MG63 (cell line): ENCODE data around the gene GUCY1A1. TPM values are rescaled to one million over a fixed set of nuclear protein-coding genes. Genes with fewer than 3 reads are reported as not detected.

Experiments used
- DNase-seq: peaks from one replicate; pipeline ENCODE4 v3.0.0-alpha.2; 2020
- H3K27me3 ChIP-seq: fragments of 250-450 bp; sonication (Bioruptor Pico); 2 replicates; pipeline ENCODE4 v1.5.1; 2020; ENCODE audit warnings: mild to moderate bottlenecking, moderate library complexity
- H3K36me3 ChIP-seq: fragments of 250-450 bp; sonication (Bioruptor Pico); 2 replicates; pipeline ENCODE4 v1.5.1; 2020; ENCODE audit warnings: mild to moderate bottlenecking, moderate library complexity
- H3K4me3 ChIP-seq: fragments of 250-450 bp; sonication (Bioruptor Pico); 2 replicates; pipeline ENCODE4 v1.5.1; 2020; ENCODE audit warnings: mild to moderate bottlenecking, moderate library complexity
- H3K9me3 ChIP-seq: fragments of 250-450 bp; sonication (Bioruptor Pico); 2 replicates; pipeline ENCODE4 v1.5.1; 2020; ENCODE audit warnings: mild to moderate bottlenecking, moderate library complexity
- total RNA-seq: library from RNA; depleted of rRNA; stranded (reverse); fragments of >200 nt; shearing (Covaris generic); gene quantifications from 2 replicates; pipeline ENCODE4 v1.2.3, GENCODE V29; 2014; ENCODE audit warnings: low replicate concordance

Gene GUCY1A1
- total RNA-seq, 1 experiment from 2014 or later: not detected

DNA sequence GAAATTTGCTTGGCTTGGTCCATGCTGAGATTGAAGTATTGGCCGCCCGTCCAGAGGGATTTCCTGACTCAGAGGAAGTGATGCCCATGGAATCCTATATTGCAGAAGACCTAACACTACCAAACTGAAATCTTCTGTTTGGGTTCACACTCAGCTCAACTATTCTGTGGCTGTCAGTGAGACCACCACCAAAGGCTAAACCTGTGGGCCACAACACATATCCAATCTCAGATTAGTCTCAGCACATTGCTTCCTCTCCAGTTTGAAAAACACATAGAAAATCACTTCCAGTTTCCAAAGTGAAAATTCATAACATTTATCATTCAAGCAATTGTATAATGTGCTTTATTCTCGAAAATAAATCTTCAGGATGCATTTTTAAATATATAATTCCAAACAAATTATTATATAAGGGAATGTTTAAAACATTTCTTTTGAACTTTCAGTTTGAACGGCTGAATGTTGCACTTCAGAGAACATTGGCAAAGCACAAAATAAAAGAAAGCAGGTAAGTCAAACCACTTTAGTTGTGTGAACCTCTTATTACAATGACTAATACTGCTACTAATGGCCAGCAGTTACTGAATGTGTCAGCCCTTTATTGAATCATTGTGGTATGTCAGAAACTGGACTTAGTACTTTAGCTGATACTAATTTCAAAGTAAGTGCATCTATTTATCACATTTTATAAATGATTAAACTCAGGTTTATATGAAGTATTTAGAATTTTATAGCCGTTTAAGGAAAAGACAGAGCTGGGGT lies 37.0 kb downstream of the GUCY1A1 start:
- no peak for DNase-seq

GRCh38 chr4:155704841-155705404 lies 38.3 kb downstream of the GUCY1A1 start:
- Histone ChIP-seq H3K4me3 (no peak overlapping the region), H3K27me3 (no peaks in the 10 kb centered on the region), H3K9me3 (no peaks in the 10 kb centered on the region), H3K36me3 (no peaks in the 10 kb centered on the region)
- DNase-seq: no peak

More for the DNA sequence above, 37.0 kb downstream of the GUCY1A1 start:
- Histone ChIP-seq H3K9me3 (no peaks in the 10 kb centered on the region), H3K27me3 (no peaks in the 10 kb centered on the region), H3K4me3 (no peak overlapping the region), H3K36me3 (no peaks in the 10 kb centered on the region)

GRCh38 chr4:155705664-155706063 lies 39.0 kb downstream of the GUCY1A1 start:
- Histone ChIP-seq H3K4me3 (no peak overlapping the region), H3K27me3 (no peaks in the 10 kb centered on the region), H3K9me3 (no peaks in the 10 kb centered on the region), H3K36me3 (no peaks in the 10 kb centered on the region)
- peak; percentile 25 for DNase-seq

DNA sequence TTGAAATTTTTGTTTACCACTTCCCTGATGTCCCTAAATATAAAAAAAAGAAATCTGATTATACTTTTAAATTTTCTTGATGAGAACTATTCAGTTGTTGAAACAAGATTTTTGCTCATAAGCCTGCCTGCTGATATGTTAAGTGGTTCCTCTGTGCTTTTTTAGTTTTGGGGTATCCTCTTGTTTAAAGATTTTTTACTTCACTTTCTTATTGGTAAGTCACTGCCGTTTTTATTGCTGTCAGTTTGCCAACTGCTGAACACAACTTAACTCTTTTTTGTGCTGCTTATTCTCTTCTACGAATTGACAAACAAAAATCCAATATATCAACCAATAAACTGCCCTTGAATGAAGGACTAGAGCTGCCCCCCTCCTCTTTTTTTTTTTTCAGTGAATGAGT lies 39.5 kb downstream of the GUCY1A1 start:
- no peak for DNase-seq
- Histone ChIP-seq H3K9me3 (no peaks in the 10 kb centered on the region), H3K27me3 (no peaks in the 10 kb centered on the region), H3K36me3 (no peaks in the 10 kb centered on the region), H3K4me3 (no peak overlapping the region)

DNA sequence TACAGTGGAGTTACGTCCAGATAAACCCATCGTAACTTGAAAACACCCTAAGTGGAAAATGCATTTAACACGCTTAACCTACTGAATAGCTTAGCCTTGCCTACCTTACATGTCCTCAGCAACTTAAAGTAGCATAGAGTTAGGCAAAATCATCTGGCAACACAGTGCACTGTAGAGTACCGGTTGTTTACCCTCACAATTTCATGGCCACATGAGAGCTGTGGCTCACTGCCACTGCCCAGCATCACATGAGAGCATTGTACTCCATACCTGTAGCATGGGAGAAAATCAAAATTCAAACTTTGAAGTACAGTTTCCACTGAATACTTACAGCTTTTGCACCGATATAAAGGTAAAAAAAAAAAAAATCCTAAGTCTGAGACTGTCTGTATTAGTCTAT lies 40.6 kb downstream of the GUCY1A1 start:
- no peaks in the 10 kb centered on the region for H3K9me3 ChIP-seq
- DNase-seq: no peak

DNA sequence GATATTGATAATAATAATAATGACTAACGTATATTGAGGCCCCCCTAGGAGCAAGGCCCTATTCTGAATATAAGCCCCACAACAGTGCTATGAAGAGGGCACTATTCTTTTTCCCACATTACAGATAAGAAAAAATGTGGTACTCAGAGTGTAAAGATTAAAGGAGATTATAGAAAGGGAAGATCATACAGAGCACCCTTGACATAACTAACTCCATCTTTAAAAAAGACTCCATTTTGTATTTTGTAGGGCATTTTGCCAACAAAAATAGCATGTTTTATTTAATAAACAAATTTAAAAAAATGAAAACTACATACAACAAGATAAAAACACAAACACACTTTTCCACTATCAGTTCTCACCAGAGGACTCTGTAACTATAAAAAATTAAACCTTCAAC lies 42.1 kb downstream of the GUCY1A1 start:
- no peak overlapping the region for H3K4me3 ChIP-seq
- H3K36me3 ChIP-seq: no peaks in the 10 kb centered on the region
- DNase-seq: no peak
- H3K27me3 ChIP-seq: no peaks in the 10 kb centered on the region
- no peaks in the 10 kb centered on the region for H3K9me3 ChIP-seq

More for the DNA sequence above, 40.6 kb downstream of the GUCY1A1 start:
- no peaks in the 10 kb centered on the region for H3K36me3 ChIP-seq
- no peak overlapping the region for H3K4me3 ChIP-seq
- no peaks in the 10 kb centered on the region for H3K27me3 ChIP-seq

DNA sequence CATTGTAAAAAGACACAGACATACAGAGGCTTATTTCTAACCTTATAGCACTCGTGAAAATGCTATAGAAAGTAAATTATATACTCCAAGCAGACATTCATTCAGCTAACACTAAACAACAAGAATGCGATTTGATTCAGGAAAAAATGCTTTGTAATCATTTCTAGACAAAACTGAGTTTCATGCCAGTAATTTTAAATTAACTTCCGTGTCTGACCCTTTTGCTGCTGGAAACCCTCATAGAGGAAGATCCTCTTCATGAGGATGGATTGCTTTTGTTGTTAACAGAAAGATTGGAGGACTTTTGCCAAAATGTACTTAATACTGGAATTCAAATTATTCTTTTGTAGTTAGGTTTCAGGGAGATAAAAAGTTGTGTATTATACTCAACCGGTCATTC lies 43.3 kb downstream of the GUCY1A1 start:
- no peaks in the 10 kb centered on the region for H3K9me3 ChIP-seq
- H3K4me3 ChIP-seq: no peak overlapping the region
- DNase-seq: no peak
- H3K36me3 ChIP-seq: no peaks in the 10 kb centered on the region
- no peaks in the 10 kb centered on the region for H3K27me3 ChIP-seq

DNA sequence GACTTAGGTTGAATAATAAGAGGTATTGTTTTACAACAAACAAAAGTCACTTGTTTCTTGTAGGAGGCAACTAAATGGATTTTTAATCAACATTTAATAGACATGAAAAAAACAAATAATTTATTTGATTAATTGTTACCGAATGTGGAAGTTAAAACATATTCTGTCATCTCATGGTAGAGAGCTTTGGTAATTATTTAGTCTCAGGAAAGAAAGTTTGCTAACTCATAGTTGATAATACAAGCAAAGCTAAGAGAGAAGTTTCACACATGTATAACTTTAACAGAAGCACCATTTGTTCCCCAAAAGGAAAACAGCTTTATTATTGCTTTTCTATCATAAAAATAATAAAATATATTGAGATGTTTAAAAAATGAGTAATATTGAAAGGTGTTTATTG lies 44.9 kb downstream of the GUCY1A1 start:
- Histone ChIP-seq H3K4me3 (no peak overlapping the region), H3K27me3 (no peaks in the 10 kb centered on the region), H3K36me3 (no peaks in the 10 kb centered on the region), H3K9me3 (no peaks in the 10 kb centered on the region)
- DNase-seq: no peak

GRCh38 chr4:155712846-155713245 lies 46.2 kb downstream of the GUCY1A1 start:
- H3K4me3 ChIP-seq: no peak overlapping the region
- H3K27me3 ChIP-seq: no peaks in the 10 kb centered on the region
- no peaks in the 10 kb centered on the region for H3K36me3 ChIP-seq
- H3K9me3 ChIP-seq: no peaks in the 10 kb centered on the region
- no peak for DNase-seq

DNA sequence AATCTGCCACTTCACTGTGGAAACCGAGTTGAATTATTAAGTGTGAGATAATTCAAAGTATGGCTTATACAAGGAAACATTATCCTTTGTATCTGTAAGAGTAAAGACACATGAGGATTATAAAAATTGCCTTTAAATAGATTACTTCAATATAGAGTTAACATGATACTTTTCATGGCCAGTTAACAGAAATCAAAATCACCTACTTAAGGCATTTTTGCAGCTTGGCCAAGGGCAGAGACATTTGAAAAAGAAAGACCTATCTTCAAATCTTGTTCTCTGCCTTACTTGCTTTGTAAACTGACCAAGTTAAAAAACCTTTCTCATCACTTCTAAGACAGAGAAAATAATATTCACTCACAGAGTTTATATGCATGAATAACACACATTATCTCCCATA lies 47.3 kb downstream of the GUCY1A1 start:
- no peak for DNase-seq
- Histone ChIP-seq H3K9me3 (no peaks in the 10 kb centered on the region), H3K36me3 (no peaks in the 10 kb centered on the region), H3K27me3 (no peaks in the 10 kb centered on the region), H3K4me3 (no peak overlapping the region)

DNA sequence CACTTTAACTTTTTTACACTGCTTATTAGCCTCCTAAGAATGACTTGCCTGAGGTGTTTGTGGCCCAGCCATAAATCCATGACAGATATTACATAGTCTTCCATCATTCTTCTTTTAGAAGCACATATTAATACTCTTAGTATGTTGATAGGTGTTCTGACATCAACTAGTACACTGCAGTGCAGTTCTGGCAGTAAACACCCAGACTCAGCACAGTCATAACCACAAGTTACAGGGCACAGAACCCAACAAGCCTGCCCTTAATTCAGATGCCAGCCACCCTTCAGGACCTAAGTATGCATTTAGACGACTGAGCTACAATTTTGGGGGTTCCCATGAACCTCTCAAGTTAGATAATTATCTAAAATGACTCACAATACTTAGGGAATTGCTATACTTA lies 55.7 kb downstream of the GUCY1A1 start:
- Histone ChIP-seq H3K27me3 (no peaks in the 10 kb centered on the region), H3K36me3 (no peaks in the 10 kb centered on the region), H3K9me3 (no peaks in the 10 kb centered on the region), H3K4me3 (no peak overlapping the region)
- DNase-seq: no peak

DNA sequence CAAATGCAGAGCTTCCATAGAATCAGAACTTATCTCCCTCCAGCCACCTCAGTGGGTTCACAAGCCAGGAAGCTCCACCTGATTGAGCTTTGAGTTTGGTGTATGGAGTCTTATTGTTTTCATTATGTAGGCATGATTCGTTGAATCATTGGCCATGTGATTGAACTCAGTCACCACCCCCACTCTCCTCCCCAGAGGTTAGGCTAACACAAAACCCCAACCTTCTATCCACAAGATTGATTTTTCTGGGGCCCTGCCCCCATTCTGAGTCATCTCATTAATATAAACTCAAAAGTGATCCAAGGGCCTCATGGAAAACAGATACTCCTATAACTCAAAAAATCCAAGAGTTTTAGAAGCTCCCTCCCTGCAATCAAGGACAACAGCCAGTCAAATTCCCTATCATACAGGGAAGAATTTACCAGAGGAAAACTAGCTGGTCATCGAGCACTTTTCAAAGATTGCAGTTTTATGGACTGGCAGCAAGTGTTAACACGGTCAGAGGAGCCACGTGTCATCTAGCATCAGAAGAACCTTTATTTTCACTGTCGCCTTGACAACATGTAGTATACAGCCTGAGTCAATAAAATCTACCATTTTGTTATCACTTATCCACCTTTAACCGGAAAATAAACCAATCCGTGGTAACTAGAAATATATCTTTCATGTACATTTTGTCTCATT lies 56.3 kb downstream of the GUCY1A1 start:
- Histone ChIP-seq H3K27me3 (no peaks in the 10 kb centered on the region), H3K9me3 (no peaks in the 10 kb centered on the region), H3K4me3 (no peak overlapping the region), H3K36me3 (no peaks in the 10 kb centered on the region)
- DNase-seq: peak; percentile 5

DNA sequence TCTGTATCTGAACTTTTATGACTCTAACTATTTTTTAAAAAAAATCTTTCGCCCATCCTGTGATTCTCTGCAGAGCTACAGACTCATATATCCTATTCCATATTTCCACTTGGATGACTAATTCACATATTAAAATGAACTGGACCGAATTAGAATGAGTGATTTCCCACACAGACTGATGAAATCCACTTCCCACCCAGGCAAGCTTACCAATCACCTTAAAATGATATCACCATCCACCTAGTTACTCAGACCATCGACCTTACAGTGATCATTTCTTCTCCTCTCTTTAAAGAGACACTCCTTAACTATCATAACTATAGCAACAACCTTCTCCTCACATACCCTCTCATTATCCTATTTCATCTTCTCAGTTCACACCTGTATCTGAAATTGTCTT lies 58.1 kb downstream of the GUCY1A1 start:
- DNase-seq: no peak
- Histone ChIP-seq H3K36me3 (no peaks in the 10 kb centered on the region), H3K4me3 (no peak overlapping the region), H3K27me3 (no peaks in the 10 kb centered on the region), H3K9me3 (no peaks in the 10 kb centered on the region)

- no peaks in the 10 kb centered on the region for H3K27me3 ChIP-seq
- no peak overlapping the region for H3K4me3 ChIP-seq
- H3K36me3 ChIP-seq: no peaks in the 10 kb centered on the region
- no peak for DNase-seq
- H3K9me3 ChIP-seq: no peaks in the 10 kb centered on the region
These were observed 67.4 kb downstream of the GUCY1A1 start for GRCh38 chr4:155734065-155734464.

- no peaks in the 10 kb centered on the region for H3K36me3 ChIP-seq
- no peak overlapping the region for H3K4me3 ChIP-seq
- H3K27me3 ChIP-seq: no peaks in the 10 kb centered on the region
- no peaks in the 10 kb centered on the region for H3K9me3 ChIP-seq
- DNase-seq: no peak
These were observed 68.3 kb downstream of the GUCY1A1 start for GRCh38 chr4:155734951-155735350.

GRCh38 chr4:155735496-155735895 lies 68.8 kb downstream of the GUCY1A1 start:
- Histone ChIP-seq H3K9me3 (no peaks in the 10 kb centered on the region), H3K27me3 (no peaks in the 10 kb centered on the region), H3K4me3 (no peak overlapping the region), H3K36me3 (no peaks in the 10 kb centered on the region)
- DNase-seq: no peak

- Histone ChIP-seq H3K4me3 (no peak overlapping the region), H3K9me3 (no peaks in the 10 kb centered on the region), H3K27me3 (no peaks in the 10 kb centered on the region), H3K36me3 (no peaks in the 10 kb centered on the region)
- peak; percentile 33 for DNase-seq
These were observed 71.9 kb downstream of the GUCY1A1 start for GRCh38 chr4:155738548-155738947.

DNA sequence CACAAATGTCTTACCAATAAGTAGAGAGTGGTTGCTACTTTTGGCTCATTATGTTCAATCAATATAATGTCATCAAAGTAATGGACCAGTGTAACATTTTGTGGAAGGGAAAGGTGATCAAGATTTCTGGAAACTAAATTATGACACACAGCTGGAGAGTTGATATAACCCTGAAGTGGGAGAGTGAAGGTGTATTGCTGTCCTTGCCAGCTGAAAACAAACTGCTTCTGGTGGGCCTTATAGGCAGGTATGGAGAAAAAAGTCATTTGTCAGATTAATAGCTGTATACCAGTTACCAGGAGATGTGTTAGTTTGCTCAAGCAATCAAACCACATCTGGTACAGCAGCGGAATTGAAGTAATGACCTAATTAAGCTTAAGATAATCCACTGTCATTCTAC lies 74.9 kb downstream of the GUCY1A1 start:
- H3K9me3 ChIP-seq: no peaks in the 10 kb centered on the region
- H3K27me3 ChIP-seq: no peaks in the 10 kb centered on the region
- H3K36me3 ChIP-seq: no peaks in the 10 kb centered on the region
- no peak overlapping the region for H3K4me3 ChIP-seq
- DNase-seq: no peak
